ENCODE data around the gene AKAP11.
"Not testable (repeated sequence)": the region's sequence is repeated elsewhere in the genome, so short reads cannot be mapped to it uniquely, and the experiment has no call there.

AKAP11 gene
- total RNA-seq, result 68.8 to 88.5 (median 87.9) reads per million in 3 donors

DNA sequence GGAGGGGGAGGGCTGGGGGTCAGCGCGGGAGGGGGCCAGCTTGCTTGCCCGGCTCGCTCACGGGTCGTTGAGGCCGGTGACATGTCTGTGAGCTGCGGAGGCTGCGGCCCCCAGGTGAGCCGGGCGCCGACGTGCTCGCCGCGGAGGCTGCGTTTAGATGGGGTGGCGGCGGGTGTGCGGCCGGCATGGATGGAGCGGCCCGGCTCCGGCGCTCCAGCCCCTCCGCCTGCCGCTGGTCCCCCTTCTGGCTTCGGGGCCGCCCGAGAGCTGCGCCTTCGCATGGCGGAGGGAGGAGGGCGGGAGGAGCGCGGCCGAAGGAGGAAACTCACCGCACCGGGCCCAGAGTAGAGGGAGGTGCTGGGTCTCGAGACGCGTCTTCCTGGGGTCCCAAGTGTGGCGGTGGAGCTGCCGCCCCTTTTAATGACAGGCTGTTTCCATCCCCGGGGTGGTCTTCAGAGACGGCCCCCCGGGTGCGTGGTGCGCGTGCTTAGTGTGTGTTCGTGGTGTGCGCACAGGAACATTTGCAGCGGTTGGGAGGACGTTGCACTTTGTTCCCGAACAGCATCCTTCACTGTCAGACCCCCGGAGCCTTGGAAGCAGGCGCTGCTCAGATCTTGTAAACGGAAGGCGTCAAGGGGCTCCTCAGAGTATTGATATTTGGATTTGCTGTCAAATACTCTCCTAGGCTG lies at the start of gene AKAP11:
Gene AKAP11, plus strand, starts transcription at position 38 of the 689 bp plus-strand sequence. CDS start 14,197 bp downstream, outside the sequence.
- Histone ChIP-seq H3K4me3 (ENCODE audit: insufficient read depth, low read depth, low read length, poor library complexity, severe bottlenecking) (peak within 1 kb of the TSS; percentile 90), H3K4me1 (ENCODE audit: control insufficient read depth, insufficient read depth, low read length, poor library complexity, severe bottlenecking) (peaks cover 11% of the 10 kb centered on the region), H3K36me3 (ENCODE audit: control insufficient read depth, insufficient read depth, low read length) (no peaks in the 10 kb centered on the region), H3K27ac (ENCODE audit: insufficient read depth, low read length, poor library complexity, severe bottlenecking) (peak within 1 kb of the TSS; percentile 85), H3K9me3 (ENCODE audit: control insufficient read depth, low read length) (no peaks in the 10 kb centered on the region), H3K27me3 (replicated peaks; ENCODE audit: control insufficient read depth, insufficient read depth, low read length, poor library complexity, severe bottlenecking) (no peaks in the 10 kb centered on the region)
- no peak for DNase-seq

DNA sequence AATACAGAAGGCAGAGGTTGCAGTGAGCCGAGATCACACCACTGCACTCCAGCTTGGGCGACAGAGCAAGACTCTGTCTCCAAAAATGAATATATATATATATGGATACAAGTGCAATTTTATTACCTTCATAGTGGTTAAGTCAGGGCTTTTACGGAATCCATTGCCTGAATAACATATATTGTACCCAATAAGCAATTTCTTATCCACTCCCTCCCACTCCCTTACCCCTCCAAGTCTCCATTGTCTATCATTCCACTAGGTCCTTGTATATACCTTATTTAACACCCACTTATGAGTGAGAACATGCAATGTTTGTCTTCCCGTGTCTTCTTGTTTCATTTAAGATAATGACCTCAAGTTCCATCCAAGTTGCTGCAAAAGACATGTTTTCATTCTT lies 48.3 kb upstream of the AKAP11 start:
- Histone ChIP-seq H3K9me3 (ENCODE audit: control insufficient read depth, low read length) (no peaks in the 10 kb centered on the region), H3K27me3 (replicated peaks; ENCODE audit: control insufficient read depth, insufficient read depth, low read length, poor library complexity, severe bottlenecking) (no peaks in the 10 kb centered on the region), H3K4me3 (ENCODE audit: insufficient read depth, low read depth, low read length, poor library complexity, severe bottlenecking) (no peak overlapping the region), H3K27ac (ENCODE audit: insufficient read depth, low read length, poor library complexity, severe bottlenecking) (no peak overlapping the region), H3K36me3 (ENCODE audit: control insufficient read depth, insufficient read depth, low read length) (peaks cover 6% of the 10 kb centered on the region), H3K4me1 (ENCODE audit: control insufficient read depth, insufficient read depth, low read length, poor library complexity, severe bottlenecking) (no peaks in the 10 kb centered on the region)
- no peak for DNase-seq

GRCh38 chr13:42225051-42225450 lies 46.9 kb upstream of the AKAP11 start:
- Histone ChIP-seq H3K9me3 (ENCODE audit: control insufficient read depth, low read length) (no peaks in the 10 kb centered on the region), H3K27ac (ENCODE audit: insufficient read depth, low read length, poor library complexity, severe bottlenecking) (no peak overlapping the region), H3K4me3 (ENCODE audit: insufficient read depth, low read depth, low read length, poor library complexity, severe bottlenecking) (no peak overlapping the region), H3K4me1 (ENCODE audit: control insufficient read depth, insufficient read depth, low read length, poor library complexity, severe bottlenecking) (no peaks in the 10 kb centered on the region), H3K27me3 (replicated peaks; ENCODE audit: control insufficient read depth, insufficient read depth, low read length, poor library complexity, severe bottlenecking) (no peaks in the 10 kb centered on the region), H3K36me3 (ENCODE audit: control insufficient read depth, insufficient read depth, low read length) (peaks cover 6% of the 10 kb centered on the region)
- DNase-seq, result no peak

GRCh38 chr13:42226759-42227158 lies 45.2 kb upstream of the AKAP11 start:
- DNase-seq; H3K4me1 ChIP-seq (ENCODE audit: control insufficient read depth, insufficient read depth, low read length, poor library complexity, severe bottlenecking); H3K27ac ChIP-seq (ENCODE audit: insufficient read depth, low read length, poor library complexity, severe bottlenecking); H3K27me3 ChIP-seq (replicated peaks; ENCODE audit: control insufficient read depth, insufficient read depth, low read length, poor library complexity, severe bottlenecking); H3K9me3 ChIP-seq (ENCODE audit: control insufficient read depth, low read length); H3K4me3 ChIP-seq (ENCODE audit: insufficient read depth, low read depth, low read length, poor library complexity, severe bottlenecking); H3K36me3 ChIP-seq (ENCODE audit: control insufficient read depth, insufficient read depth, low read length): not testable (repeated sequence)

DNA sequence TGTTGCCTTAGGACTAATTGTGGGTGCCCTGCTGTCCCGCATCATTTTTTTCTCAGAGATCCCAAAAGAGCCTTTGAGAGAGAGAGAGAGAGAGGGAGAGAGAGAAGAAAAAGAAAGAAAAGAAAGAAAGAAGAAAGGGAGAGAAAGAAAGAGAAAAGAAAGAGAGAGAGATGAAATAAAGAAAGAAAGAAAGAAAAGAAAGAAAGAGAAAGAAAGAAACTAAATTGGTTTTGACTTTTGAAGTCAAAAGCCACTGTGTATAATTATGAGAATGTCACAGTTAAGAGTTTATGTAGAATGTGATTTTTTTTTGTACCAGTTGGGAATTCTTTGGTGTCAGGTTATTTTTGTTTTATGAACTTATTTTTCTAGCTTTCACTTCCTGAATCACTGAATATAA lies 43.4 kb upstream of the AKAP11 start:
- Histone ChIP-seq H3K36me3 (ENCODE audit: control insufficient read depth, insufficient read depth, low read length) (no peaks in the 10 kb centered on the region), H3K4me1 (ENCODE audit: control insufficient read depth, insufficient read depth, low read length, poor library complexity, severe bottlenecking) (no peaks in the 10 kb centered on the region), H3K9me3 (ENCODE audit: control insufficient read depth, low read length) (no peaks in the 10 kb centered on the region)

GRCh38 chr13:42229287-42229686 lies 42.7 kb upstream of the AKAP11 start:
- Histone ChIP-seq H3K9me3 (ENCODE audit: control insufficient read depth, low read length) (no peaks in the 10 kb centered on the region), H3K36me3 (ENCODE audit: control insufficient read depth, insufficient read depth, low read length) (no peaks in the 10 kb centered on the region), H3K4me1 (ENCODE audit: control insufficient read depth, insufficient read depth, low read length, poor library complexity, severe bottlenecking) (no peaks in the 10 kb centered on the region), H3K4me3 (ENCODE audit: insufficient read depth, low read depth, low read length, poor library complexity, severe bottlenecking) (no peak overlapping the region), H3K27ac (ENCODE audit: insufficient read depth, low read length, poor library complexity, severe bottlenecking) (no peak overlapping the region), H3K27me3 (replicated peaks; ENCODE audit: control insufficient read depth, insufficient read depth, low read length, poor library complexity, severe bottlenecking) (no peaks in the 10 kb centered on the region)
- no peak for DNase-seq

More for the DNA sequence above, 43.4 kb upstream of the AKAP11 start:
- H3K27me3 ChIP-seq (replicated peaks; ENCODE audit: control insufficient read depth, insufficient read depth, low read length, poor library complexity, severe bottlenecking), result no peaks in the 10 kb centered on the region
- no peak overlapping the region for H3K27ac ChIP-seq (ENCODE audit: insufficient read depth, low read length, poor library complexity, severe bottlenecking)
- no peak overlapping the region for H3K4me3 ChIP-seq (ENCODE audit: insufficient read depth, low read depth, low read length, poor library complexity, severe bottlenecking)
- DNase-seq, result no peak

DNA sequence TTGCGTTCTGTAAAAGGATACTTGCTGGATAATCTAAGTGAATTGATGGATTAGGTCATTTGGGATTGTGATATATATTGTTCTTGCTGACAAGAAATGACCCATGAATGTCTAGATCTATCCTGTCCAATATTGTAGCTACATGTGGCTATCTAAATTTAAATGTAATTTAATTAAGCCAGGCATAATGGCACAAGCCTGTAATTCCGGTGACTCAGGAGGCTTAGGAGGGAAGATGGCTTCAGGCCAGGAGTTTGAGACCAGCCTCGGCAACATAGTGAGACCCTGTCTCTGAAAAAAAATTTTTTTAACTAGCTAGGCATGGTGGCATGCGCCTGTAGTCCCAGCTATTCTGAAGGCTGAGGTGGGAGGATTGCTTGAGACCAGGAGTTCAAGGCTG lies 39.3 kb upstream of the AKAP11 start:
- H3K27me3 ChIP-seq (replicated peaks; ENCODE audit: control insufficient read depth, insufficient read depth, low read length, poor library complexity, severe bottlenecking), result no peaks in the 10 kb centered on the region
- H3K27ac ChIP-seq (ENCODE audit: insufficient read depth, low read length, poor library complexity, severe bottlenecking), result no peak overlapping the region
- no peak for DNase-seq

DNA sequence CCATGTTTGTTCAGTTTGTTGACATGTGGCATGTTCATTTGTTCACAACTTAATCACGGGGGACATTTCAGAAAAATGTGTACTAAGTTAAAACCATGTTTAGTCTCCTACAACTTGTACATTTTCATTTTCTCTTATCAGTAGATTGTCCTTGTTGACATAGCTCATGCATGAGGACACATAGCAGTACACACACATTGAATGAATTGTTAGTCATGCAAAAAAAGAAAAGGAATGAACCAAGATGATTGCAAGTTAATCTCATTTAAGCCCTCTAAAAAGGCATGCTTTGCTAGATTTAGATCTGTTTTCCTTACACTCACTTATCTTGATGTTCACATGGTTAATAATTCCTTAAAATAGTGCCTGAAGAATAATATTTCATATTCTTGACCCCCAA lies 38.2 kb upstream of the AKAP11 start:
- no peaks in the 10 kb centered on the region for H3K27me3 ChIP-seq (replicated peaks; ENCODE audit: control insufficient read depth, insufficient read depth, low read length, poor library complexity, severe bottlenecking)
- H3K4me1 ChIP-seq (ENCODE audit: control insufficient read depth, insufficient read depth, low read length, poor library complexity, severe bottlenecking), result no peaks in the 10 kb centered on the region
- no peak overlapping the region for H3K4me3 ChIP-seq (ENCODE audit: insufficient read depth, low read depth, low read length, poor library complexity, severe bottlenecking)
- no peaks in the 10 kb centered on the region for H3K36me3 ChIP-seq (ENCODE audit: control insufficient read depth, insufficient read depth, low read length)
- no peak overlapping the region for H3K27ac ChIP-seq (ENCODE audit: insufficient read depth, low read length, poor library complexity, severe bottlenecking)
- DNase-seq, result no peak
- no peaks in the 10 kb centered on the region for H3K9me3 ChIP-seq (ENCODE audit: control insufficient read depth, low read length)

More for the DNA sequence above, 39.3 kb upstream of the AKAP11 start:
- Histone ChIP-seq H3K36me3 (ENCODE audit: control insufficient read depth, insufficient read depth, low read length) (no peaks in the 10 kb centered on the region), H3K9me3 (ENCODE audit: control insufficient read depth, low read length) (no peaks in the 10 kb centered on the region), H3K4me1 (ENCODE audit: control insufficient read depth, insufficient read depth, low read length, poor library complexity, severe bottlenecking) (no peaks in the 10 kb centered on the region), H3K4me3 (ENCODE audit: insufficient read depth, low read depth, low read length, poor library complexity, severe bottlenecking) (no peak overlapping the region)

- no peaks in the 10 kb centered on the region for H3K36me3 ChIP-seq (ENCODE audit: control insufficient read depth, insufficient read depth, low read length)
- no peak overlapping the region for H3K4me3 ChIP-seq (ENCODE audit: insufficient read depth, low read depth, low read length, poor library complexity, severe bottlenecking)
- DNase-seq, result no peak
- H3K27ac ChIP-seq (ENCODE audit: insufficient read depth, low read length, poor library complexity, severe bottlenecking), result no peak overlapping the region
- H3K4me1 ChIP-seq (ENCODE audit: control insufficient read depth, insufficient read depth, low read length, poor library complexity, severe bottlenecking), result no peaks in the 10 kb centered on the region
- no peaks in the 10 kb centered on the region for H3K27me3 ChIP-seq (replicated peaks; ENCODE audit: control insufficient read depth, insufficient read depth, low read length, poor library complexity, severe bottlenecking)
- no peaks in the 10 kb centered on the region for H3K9me3 ChIP-seq (ENCODE audit: control insufficient read depth, low read length)
These were observed 32.8 kb upstream of the AKAP11 start for GRCh38 chr13:42239161-42239560.

DNA sequence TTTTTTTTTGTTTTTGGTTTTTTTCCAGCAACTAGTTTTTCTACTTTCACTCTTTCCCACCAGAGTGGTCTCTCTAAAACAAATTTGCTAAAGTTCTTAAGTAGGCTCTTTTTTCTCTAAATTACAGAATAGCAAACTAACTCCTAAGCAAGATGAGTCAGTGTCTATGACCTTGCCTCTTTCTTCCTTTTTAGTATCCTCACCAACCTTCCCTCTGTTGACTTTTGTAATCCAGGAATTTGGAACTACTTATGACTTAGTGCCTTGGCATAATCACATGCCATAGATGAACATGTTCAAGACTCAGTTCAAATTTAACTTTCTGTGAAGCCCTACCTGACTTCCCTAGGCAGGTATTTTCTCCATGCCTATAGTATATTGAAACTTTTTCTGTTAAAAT lies 32.3 kb upstream of the AKAP11 start:
- Histone ChIP-seq H3K4me3 (ENCODE audit: insufficient read depth, low read depth, low read length, poor library complexity, severe bottlenecking) (no peak overlapping the region), H3K4me1 (ENCODE audit: control insufficient read depth, insufficient read depth, low read length, poor library complexity, severe bottlenecking) (no peaks in the 10 kb centered on the region), H3K36me3 (ENCODE audit: control insufficient read depth, insufficient read depth, low read length) (no peaks in the 10 kb centered on the region), H3K9me3 (ENCODE audit: control insufficient read depth, low read length) (no peaks in the 10 kb centered on the region), H3K27ac (ENCODE audit: insufficient read depth, low read length, poor library complexity, severe bottlenecking) (no peak overlapping the region), H3K27me3 (replicated peaks; ENCODE audit: control insufficient read depth, insufficient read depth, low read length, poor library complexity, severe bottlenecking) (no peaks in the 10 kb centered on the region)
- no peak for DNase-seq

Measured in effector memory CD4-positive, alpha-beta T cell (primary cell).